ENCODE results near the gene EBLN1. TPM values are rescaled to one million over a fixed set of nuclear protein-coding genes. Genes with fewer than 3 reads are reported as not detected.

EBLN1 gene
- total RNA-seq, 2 experiments from 2014 or later = not detected

GRCh38 chr10:22252801-22253579 lies 35.2 kb upstream of the EBLN1 start:
- H3K9me3 ChIP-seq (ENCODE audit: low read length) = no peaks in the 10 kb centered on the region
- no peaks in the 10 kb centered on the region for H3K79me2 ChIP-seq (ENCODE audit: insufficient read depth, low read depth, low read length)
- H3K9me2 ChIP-seq (ENCODE audit: insufficient read depth, low read length) = no peaks in the 10 kb centered on the region
- no TSS peak for BruUV-seq (replicated peaks)
- no peak overlapping the region for H2AFZ ChIP-seq (ENCODE audit: low read length)
- H3K4me3 ChIP-seq (ENCODE audit: low read depth, low read length, poor library complexity, severe bottlenecking) = peak overlapping the region; percentile 52
- DNase-seq (ENCODE audit: low spot score) = no peak
- intact Hi-C loops (cut with micrococcal nuclease; ENCODE audit: unreplicated experiment) = no loop called here
- no peaks in the 10 kb centered on the region for H3K36me3 ChIP-seq (ENCODE audit: insufficient read depth, low read length)
- peak overlapping the region; percentile 53; the same call in 1 of the 2 replicates for H3K4me2 ChIP-seq (ENCODE audit: low read length)
- H4K20me1 ChIP-seq (ENCODE audit: insufficient read depth, low read length) = no peaks in the 10 kb centered on the region
- POLR2A ChIA-PET = no interaction called here
- CTCF ChIA-PET (ENCODE audit: unreplicated experiment) = no interaction called here
- no peak for TF ChIP-seq EZH2phosphoT487 (IDR thresholded peaks at IDR 0.05; ENCODE audit: borderline replicate concordance, low read depth, low read length)
- no peak for TF ChIP-seq CTCF (conservative IDR thresholded peaks at IDR 0.05; ENCODE audit: low read length)
- peaks cover 5% of the 10 kb centered on the region for H3K4me1 ChIP-seq (ENCODE audit: insufficient read depth, low read length, poor library complexity, severe bottlenecking)
- H3K27ac ChIP-seq (ENCODE audit: low read depth, low read length, poor library complexity, severe bottlenecking) = no peak overlapping the region

GRCh38 chr10:22252224-22252800 lies 34.5 kb upstream of the EBLN1 start:
- no peaks in the 10 kb centered on the region for H3K9me2 ChIP-seq (ENCODE audit: insufficient read depth, low read length)
- CTCF ChIA-PET (ENCODE audit: unreplicated experiment) = no interaction called here
- POLR2A ChIA-PET = no interaction called here

More at GRCh38 chr10:22252224-22252800, 34.5 kb upstream of the EBLN1 start:
- peaks cover 5% of the 10 kb centered on the region for H3K4me1 ChIP-seq (ENCODE audit: insufficient read depth, low read length, poor library complexity, severe bottlenecking)
- H3K4me3 ChIP-seq (ENCODE audit: low read depth, low read length, poor library complexity, severe bottlenecking) = peak overlapping the region; percentile 52
- TF ChIP-seq EZH2phosphoT487 (IDR thresholded peaks at IDR 0.05; ENCODE audit: borderline replicate concordance, low read depth, low read length) (no peak), CTCF (conservative IDR thresholded peaks at IDR 0.05; ENCODE audit: low read length) (no peak)
- no TSS peak for BruUV-seq (replicated peaks)
- H3K4me2 ChIP-seq (ENCODE audit: low read length) = peak overlapping the region; percentile 53
- intact Hi-C loops (cut with micrococcal nuclease; ENCODE audit: unreplicated experiment) = no loop called here
- H3K9me3 ChIP-seq (ENCODE audit: low read length) = no peaks in the 10 kb centered on the region
- H3K79me2 ChIP-seq (ENCODE audit: insufficient read depth, low read depth, low read length) = no peaks in the 10 kb centered on the region
- H4K20me1 ChIP-seq (ENCODE audit: insufficient read depth, low read length) = no peaks in the 10 kb centered on the region
- DNase-seq (ENCODE audit: low spot score) = no peak
- H3K36me3 ChIP-seq (ENCODE audit: insufficient read depth, low read length) = no peaks in the 10 kb centered on the region
- H3K27ac ChIP-seq (ENCODE audit: low read depth, low read length, poor library complexity, severe bottlenecking) = no peak overlapping the region
- H2AFZ ChIP-seq (ENCODE audit: low read length) = peak overlapping the region; percentile 39; the same call in 1 of the 2 replicates
